Omental fat pad (tissue), 4 donors: Measurements from ENCODE around the gene AHSP. TPM values are rescaled to one million over a fixed set of nuclear protein-coding genes. Genes with fewer than 3 reads are reported as not detected.

ENCODE experiments used
- ATAC-seq: fragments of 150-250 bp; one replicate; pipeline ENCODE4 v1.9.1; 2016; ENCODE audit warnings: mild to moderate bottlenecking, moderate library complexity; ENCODE audit not compliant: low FRiP score
- DNase-seq: peaks from one replicate; pipeline ENCODE4 v3.0.0-alpha.2; 2019; ENCODE audit warnings: low spot score
- total RNA-seq, 4 donors: library from RNA; depleted of rRNA; stranded (reverse); fragments of >200 nt; gene quantifications; one replicate each; pipeline ENCODE4 v1.1.0, GENCODE V29; 2016
- TF ChIP-seq, protein P1 (sequence below), 3 donors: fragments of 450-650 bp; IDR thresholded peaks; one replicate each; pipeline ENCODE4 v1.5.1; 2016 to 2017; ENCODE audit warnings: antibody characterized with exemption in 3 of 3, mild to moderate bottlenecking in 3 of 3, moderate library complexity in 2 of 3

The AHSP gene
- total RNA-seq, 4 donors from 2014 or later = not detected

DNA sequence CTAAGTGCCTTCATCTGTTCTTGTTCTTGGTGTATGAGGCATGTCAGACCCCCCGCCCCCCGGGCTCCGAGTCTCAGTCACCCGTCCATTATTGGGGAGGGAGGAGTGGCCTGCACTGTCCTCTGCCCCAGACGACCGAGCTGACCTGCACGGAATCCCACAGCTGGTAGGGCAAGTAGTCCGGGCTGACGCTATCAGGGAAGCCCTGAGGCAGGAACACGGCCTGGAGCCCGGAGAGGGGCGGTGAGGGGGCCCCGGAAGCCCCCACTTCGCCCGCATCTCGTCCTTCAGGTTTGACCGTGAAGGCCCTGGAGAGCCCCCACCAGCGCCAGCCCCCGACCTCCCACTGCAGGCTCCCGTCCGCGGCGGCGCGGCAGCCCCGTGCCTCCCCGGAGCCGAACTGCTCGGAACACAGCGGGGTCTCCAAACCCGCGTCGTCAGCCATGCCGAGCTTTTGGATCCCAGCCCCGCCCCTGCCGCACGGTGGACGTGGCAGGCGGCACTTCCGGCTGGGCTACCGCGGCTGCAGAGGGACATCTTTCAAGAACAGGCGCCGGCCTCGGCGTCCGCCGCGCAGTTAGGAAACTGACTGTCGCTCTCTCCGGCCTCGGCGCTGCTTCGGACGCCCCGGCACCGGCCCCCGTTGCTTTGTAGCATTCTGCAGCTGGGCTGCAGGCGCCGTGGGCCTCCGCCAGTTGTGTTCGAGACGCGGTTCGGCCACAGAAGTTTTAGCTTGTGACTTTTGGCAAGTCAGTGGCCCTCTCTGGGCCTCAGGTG, 19.6 kb upstream of the AHSP start, which contains the start of gene RUSF1:
TSS of gene RUSF1 (minus strand) at position 463 of the 777 bp plus-strand sequence. CDS start at position 445, 18 bp downstream.
- ATAC-seq = peak; percentile 92
- DNase-seq = peak; percentile 65
- TF ChIP-seq, protein P1, sequence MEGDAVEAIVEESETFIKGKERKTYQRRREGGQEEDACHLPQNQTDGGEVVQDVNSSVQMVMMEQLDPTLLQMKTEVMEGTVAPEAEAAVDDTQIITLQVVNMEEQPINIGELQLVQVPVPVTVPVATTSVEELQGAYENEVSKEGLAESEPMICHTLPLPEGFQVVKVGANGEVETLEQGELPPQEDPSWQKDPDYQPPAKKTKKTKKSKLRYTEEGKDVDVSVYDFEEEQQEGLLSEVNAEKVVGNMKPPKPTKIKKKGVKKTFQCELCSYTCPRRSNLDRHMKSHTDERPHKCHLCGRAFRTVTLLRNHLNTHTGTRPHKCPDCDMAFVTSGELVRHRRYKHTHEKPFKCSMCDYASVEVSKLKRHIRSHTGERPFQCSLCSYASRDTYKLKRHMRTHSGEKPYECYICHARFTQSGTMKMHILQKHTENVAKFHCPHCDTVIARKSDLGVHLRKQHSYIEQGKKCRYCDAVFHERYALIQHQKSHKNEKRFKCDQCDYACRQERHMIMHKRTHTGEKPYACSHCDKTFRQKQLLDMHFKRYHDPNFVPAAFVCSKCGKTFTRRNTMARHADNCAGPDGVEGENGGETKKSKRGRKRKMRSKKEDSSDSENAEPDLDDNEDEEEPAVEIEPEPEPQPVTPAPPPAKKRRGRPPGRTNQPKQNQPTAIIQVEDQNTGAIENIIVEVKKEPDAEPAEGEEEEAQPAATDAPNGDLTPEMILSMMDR (IDR thresholded peaks at IDR 0.05) = no peak

DNA sequence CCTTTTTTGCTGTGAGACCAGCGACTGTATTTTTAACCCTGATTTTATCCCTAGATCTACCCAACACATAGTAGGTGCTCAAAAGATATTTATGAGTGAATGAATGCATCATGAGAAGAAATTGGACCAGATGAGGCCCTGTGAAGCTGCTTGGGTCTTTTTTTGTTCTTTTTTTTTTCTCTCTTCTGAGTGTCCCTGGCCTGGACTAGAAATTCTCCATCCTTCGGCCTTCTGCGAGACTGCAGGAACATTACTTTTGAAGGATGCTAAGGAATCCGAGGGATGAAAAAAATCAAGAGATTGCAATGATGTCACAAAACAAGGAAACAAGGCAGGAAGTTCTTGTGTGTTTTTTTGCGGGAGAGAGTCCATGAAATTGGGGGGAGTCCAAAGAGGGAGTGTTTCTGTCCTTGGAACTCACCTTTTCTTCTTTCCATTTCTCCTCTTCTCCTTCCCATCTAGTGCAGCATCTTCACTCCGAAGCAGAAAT, 18.9 kb upstream of the AHSP start:
- no peak for DNase-seq
- TF ChIP-seq, protein P1 (IDR thresholded peaks at IDR 0.05) = no peak
- ATAC-seq = no peak

DNA sequence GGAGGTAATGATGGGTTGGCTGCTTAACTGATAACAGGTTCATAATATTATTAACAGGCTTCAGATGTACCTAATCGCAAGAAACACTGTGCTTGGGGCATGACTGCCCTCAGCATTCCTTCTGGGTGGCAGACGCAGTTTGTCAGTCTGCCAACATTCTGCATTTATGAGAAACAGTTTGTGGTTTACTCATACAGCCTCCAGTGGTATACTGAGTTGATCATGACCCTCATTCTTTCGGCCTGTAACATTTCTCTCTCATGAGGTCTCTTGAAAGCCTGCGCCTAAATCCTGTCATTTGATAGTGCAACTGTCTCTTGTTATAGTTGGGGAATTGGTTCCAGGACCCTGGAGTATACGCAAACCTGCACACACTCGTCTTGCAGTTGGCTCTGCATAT, 14.6 kb upstream of the AHSP start:
- TF ChIP-seq, protein P1 (IDR thresholded peaks at IDR 0.05) = no peak
- no peak for DNase-seq
- no peak for ATAC-seq

DNA sequence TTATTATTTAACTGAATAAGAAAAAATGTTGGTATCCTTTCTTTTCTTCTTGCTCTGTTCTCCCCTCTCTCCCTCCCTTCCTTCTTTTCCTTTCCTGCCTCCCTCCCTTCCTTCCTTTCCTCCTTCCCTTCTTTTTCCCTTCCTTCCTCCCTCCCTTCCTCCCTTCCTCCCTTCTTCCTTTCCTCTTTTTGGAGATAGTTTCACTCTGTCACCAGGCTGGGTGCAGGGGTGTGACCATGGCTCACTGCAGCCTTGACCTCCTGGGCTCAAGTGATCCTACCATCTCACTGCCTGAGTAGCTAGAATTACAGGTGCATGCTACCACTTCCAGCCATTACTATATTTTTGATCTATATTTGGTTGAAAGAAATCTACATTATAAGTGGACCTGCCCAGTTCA, 13.8 kb upstream of the AHSP start:
- DNase-seq (no peak), ATAC-seq (no peak)
- TF ChIP-seq, protein P1 (IDR thresholded peaks at IDR 0.05) = no peak

DNA sequence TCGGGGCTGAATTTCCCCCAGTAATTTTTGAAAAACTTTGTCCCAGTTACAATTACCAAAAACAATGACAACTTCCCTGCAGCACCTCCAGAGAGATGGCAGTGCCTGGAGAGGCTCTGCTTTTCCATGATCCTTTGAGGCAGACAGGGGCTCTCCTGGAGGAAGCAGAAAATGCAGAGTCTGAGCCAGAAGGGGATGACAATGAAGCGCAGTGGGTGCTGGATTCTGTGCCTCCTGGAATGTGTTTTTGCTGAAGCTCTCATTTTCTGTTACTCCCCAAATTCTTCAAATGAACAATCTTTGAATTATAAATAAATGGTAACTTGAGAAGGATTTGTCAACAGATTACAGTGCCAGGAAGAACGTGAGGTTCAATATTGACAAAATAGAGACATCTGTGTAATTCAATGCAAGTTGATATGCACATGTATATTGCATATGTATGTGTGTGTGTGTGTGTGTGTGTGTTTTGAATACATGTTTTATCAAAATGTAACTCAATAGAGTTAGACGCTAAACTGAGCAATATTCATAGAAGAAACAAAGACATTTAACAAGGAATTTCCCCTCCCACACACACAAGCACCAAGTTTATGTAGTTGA, 9.8 kb upstream of the AHSP start:
- ATAC-seq (no peak), DNase-seq (no peak)
- TF ChIP-seq, protein P1 (IDR thresholded peaks at IDR 0.05) = no peak

DNA sequence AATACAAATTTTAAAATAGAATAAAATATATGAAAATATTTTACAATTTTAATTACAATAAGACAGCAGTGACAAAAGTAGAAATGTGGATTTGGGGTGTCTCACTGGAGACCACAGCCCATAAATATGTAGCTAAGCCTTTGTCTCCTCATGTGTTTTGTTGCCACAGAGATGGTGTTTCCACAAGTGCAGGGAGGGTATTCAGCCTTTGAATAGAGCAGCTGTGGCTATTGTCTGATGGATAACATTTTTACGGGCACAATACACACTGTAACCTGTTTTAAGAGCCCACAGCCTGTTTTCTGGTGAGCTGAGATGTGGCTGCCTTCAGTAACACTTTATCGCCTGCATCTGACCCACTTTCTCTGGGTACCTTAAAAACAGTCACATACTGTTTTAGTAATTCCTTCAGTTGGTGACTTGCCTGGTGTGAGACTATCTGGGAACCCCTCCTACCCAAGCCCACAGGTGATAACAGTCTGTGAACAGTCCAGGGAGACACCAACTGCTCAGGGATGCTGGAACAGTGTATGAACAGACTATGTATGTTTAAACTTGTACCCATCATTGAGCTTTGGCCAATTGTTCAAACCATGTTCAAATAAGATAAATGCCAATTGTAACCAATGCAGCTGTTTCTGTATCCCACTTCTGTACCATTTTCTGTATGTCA, 7.8 kb upstream of the AHSP start:
- DNase-seq (no peak), ATAC-seq (no peak)
- TF ChIP-seq, protein P1 (IDR thresholded peaks at IDR 0.05) = no peak
